ENCODE data around the gene MYOG. TPM values are rescaled to one million over a fixed set of nuclear protein-coding genes. Genes with fewer than 3 reads are reported as not detected.

MYOG gene
- total and polyA plus RNA-seq, 12 donors: 0.06 TPM; not detected in 11

DNA sequence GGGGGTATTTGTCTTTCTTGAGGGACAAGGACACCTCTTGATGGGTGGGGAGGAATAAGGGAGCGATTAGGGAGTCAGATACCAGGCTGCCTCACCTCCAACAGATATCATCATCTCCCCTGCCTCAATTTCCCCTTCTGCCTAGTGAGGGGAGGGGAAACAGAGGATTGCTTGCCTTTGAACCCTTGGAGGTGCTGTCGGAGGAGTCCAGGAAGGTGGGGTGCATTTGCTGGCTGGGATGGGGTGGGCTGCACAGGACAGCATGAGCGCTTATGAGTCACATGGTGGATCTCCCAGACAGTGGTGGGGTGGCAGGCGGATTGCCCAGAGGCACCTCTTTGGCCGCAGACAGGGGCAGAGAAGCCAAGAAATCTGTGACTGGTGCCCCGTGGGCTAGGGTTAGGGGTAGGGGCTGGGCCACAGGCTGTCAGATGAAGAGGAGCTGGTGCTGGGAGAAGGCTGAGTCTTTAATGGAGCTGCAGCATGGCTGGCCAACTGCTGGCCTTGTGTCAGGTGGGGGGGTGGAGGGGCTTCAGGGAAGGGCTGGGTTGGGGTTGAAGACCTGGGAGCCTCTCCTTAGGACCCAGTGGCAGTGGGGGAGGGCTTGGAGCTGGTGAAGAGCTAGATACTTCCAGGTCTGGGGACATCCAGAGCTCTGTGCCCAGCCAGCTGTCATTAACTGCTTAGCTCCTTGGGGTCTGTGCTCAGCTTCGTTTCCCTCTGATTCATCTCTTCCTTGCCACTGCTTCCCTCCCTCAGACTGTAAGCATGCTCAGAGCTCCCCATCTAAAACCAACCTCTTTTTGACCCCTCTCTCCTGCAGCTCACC, 34.7 kb upstream of the MYOG start:
- WGBS, 2 donors: 83 to 84% methylated on average over 7 of the region's 7 CpGs
- H3K4me3 ChIP-seq: no peak overlapping the region
- ATAC-seq (no peak), DNase-seq (no peak)
- no peaks in the 10 kb centered on the region for H3K9me3 ChIP-seq
- H3K36me3 ChIP-seq: no peaks in the 10 kb centered on the region
- intact Hi-C loops (cut with DNase I): loop anchor here in 3 of 10 donors (5.0 kb wide), 3 partner anchors 52 to 97 kb away; no protein-coding TSS in a partner anchor
- H3K27me3 ChIP-seq: peaks cover 0 to 97% (median 57%) of the 10 kb centered on the region in 7 donors
- no peak overlapping the region for H3K27ac ChIP-seq
- H3K4me1 ChIP-seq: peaks cover 0 to 18% (median 6%) of the 10 kb centered on the region in 9 donors
- TF ChIP-seq CTCF (IDR thresholded peaks at IDR 0.05): no peak

GRCh38 chr1:203117611-203118575, 32.1 kb upstream of the MYOG start:
- Histone ChIP-seq H3K36me3 (no peaks in the 10 kb centered on the region), H3K27ac (no peak overlapping the region), H3K27me3 (peaks cover 0 to 70% (median 39%) of the 10 kb centered on the region in 7 donors), H3K4me1 (peaks cover 0 to 12% (median 6%) of the 10 kb centered on the region in 9 donors), H3K4me3 (no peak overlapping the region), H3K9me3 (no peaks in the 10 kb centered on the region)
- DNase-seq (peak; percentile 65 to 81), ATAC-seq (peak; percentile 92 to 97 (median 94))
- intact Hi-C loops (cut with DNase I): loop anchor here (1.0 to 5.0 kb wide), 9 partner anchors 54 to 149 kb away; no protein-coding TSS in a partner anchor
- 19 to 23% methylated on average over 35 of the region's 35 CpGs for WGBS, 2 donors
- peak; percentile 49 to 88 (median 81) for TF ChIP-seq CTCF (IDR thresholded peaks at IDR 0.05)

GRCh38 chr1:203116091-203116820, 30.4 kb upstream of the MYOG start:
- ATAC-seq: peak in 1 of 8 donors; percentile 11
- H3K36me3 ChIP-seq: no peaks in the 10 kb centered on the region
- DNase-seq: no peak
- H3K4me1 ChIP-seq: peaks cover 0 to 12% (median 6%) of the 10 kb centered on the region in 9 donors
- intact Hi-C loops (cut with DNase I): loop anchor here in 8 of 10 donors (2.0 to 5.0 kb wide), 5 partner anchors 56 to 101 kb away; no protein-coding TSS in a partner anchor
- no peak for TF ChIP-seq CTCF (IDR thresholded peaks at IDR 0.05)
- H3K27ac ChIP-seq: no peak overlapping the region
- no peak overlapping the region for H3K4me3 ChIP-seq
- H3K27me3 ChIP-seq: peaks cover 0 to 54% (median 37%) of the 10 kb centered on the region in 7 donors
- whole genome bisulfite sequencing, 2 donors: 74 to 77% methylated on average over 10 of the region's 10 CpGs
- no peaks in the 10 kb centered on the region for H3K9me3 ChIP-seq
